ENCODE data around the gene ZSCAN30.

The ZSCAN30 gene

GRCh38 chr18:35278969-35279368 is 11.1 kb downstream of the ZSCAN30 start:
- no peak for FAIRE-seq
- TF ChIP-seq, protein P1, sequence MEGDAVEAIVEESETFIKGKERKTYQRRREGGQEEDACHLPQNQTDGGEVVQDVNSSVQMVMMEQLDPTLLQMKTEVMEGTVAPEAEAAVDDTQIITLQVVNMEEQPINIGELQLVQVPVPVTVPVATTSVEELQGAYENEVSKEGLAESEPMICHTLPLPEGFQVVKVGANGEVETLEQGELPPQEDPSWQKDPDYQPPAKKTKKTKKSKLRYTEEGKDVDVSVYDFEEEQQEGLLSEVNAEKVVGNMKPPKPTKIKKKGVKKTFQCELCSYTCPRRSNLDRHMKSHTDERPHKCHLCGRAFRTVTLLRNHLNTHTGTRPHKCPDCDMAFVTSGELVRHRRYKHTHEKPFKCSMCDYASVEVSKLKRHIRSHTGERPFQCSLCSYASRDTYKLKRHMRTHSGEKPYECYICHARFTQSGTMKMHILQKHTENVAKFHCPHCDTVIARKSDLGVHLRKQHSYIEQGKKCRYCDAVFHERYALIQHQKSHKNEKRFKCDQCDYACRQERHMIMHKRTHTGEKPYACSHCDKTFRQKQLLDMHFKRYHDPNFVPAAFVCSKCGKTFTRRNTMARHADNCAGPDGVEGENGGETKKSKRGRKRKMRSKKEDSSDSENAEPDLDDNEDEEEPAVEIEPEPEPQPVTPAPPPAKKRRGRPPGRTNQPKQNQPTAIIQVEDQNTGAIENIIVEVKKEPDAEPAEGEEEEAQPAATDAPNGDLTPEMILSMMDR (IDR thresholded peaks at IDR 0.05; ENCODE audit: insufficient read depth, missing control alignments): no peak

DNA sequence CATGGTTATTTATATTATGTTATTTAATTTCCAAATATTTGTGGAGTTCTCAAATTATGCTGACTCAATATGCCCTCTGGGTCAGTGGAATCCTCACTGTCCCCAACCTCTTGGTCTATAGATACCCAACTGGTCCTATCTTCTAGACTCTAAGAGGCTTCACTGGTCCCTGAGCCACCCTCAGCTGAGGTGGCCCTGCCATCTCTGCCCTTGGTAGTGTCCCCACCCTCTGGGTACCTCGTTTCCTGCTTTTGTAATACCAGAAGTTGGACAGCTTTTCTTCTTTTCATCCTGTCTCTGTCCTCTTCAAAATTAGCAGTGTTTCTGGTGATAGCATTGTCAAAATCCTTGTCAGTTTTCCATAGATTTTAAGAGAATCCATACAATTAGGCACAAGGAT is 11.9 kb downstream of the ZSCAN30 start:
- no peak for DNase-seq (ENCODE audit: insufficient read length, low spot score)
- TF ChIP-seq, protein P1 (IDR thresholded peaks at IDR 0.05; ENCODE audit: insufficient read depth, missing control alignments): no peak
- no peak for FAIRE-seq

More at GRCh38 chr18:35278969-35279368, 11.1 kb downstream of the ZSCAN30 start:
- DNase-seq (ENCODE audit: insufficient read length, low spot score): no peak

DNA sequence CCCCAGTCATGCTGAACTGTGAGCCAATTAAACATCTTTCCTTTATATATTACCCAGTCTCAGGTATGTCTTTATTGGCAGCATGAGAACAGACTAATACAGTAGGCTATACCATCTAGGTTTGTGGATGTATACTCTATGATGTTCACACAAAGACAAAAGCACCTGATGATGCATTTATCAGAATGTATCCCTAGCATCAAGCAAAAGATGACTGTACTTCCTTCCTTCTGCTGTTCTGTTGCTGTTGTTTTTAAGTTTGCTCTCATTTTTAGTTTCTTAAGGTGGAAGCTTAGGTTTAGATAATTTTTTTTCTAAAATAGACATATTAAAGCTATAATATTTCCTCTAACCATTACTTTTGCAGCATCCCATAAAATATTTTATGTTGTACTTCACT is 12.4 kb downstream of the ZSCAN30 start:
- FAIRE-seq: no peak
- TF ChIP-seq, protein P1 (IDR thresholded peaks at IDR 0.05; ENCODE audit: insufficient read depth, missing control alignments): no peak
- no peak for DNase-seq (ENCODE audit: insufficient read length, low spot score)

DNA sequence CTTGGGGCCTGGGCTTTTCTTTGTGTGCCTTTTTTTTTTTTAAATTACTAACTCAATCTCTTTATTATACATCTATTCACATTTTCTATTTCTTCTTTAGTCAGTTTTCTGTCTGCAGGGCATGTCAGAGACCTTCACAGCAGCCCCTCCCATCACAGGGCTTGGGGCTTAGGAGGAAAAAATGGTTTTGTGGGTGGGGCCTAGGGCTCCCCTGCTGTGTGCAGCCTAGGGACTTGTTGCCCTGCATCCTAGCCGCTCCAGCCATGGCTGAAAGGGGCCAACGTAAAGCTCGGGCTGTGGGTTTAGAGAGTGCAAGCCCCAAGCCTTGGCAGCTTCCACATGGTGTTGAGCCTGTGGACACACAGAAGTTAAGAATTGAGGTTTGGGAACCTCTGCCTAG is 13.8 kb downstream of the ZSCAN30 start:
- FAIRE-seq: no peak
- TF ChIP-seq, protein P1 (IDR thresholded peaks at IDR 0.05; ENCODE audit: insufficient read depth, missing control alignments): no peak
- DNase-seq (ENCODE audit: insufficient read length, low spot score): no peak

DNA sequence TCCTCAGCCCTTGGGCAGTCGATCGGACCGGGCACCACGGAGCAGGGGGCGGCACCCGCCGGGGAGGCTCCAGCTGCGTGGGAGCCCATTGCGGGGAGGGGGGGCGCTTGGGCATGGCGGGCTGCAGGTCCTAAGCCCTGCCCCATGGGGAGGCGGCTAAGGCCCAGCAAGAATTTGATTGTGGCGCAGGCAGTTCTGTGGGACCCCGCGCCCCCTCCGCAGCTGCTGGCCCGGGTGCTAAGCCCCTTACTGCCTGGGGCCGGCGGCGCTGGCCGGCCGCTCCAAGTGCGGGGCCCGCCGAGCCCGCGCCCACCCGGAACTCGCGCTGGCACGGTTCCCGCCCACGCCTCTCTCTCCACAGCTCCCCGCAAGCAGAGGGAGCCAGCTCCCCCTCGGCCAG is 18.4 kb downstream of the ZSCAN30 start:
- FAIRE-seq (no peak), DNase-seq (ENCODE audit: insufficient read length, low spot score) (no peak)
- TF ChIP-seq, protein P1 (IDR thresholded peaks at IDR 0.05; ENCODE audit: insufficient read depth, missing control alignments): no peak

- DNase-seq (ENCODE audit: insufficient read length, low spot score): no peak
Observed at GRCh38 chr18:35268821-35269220, 21.2 kb downstream of the ZSCAN30 start.

GRCh38 chr18:35267809-35268208 is 22.2 kb downstream of the ZSCAN30 start:
- FAIRE-seq: no peak
- DNase-seq (ENCODE audit: insufficient read length, low spot score): no peak
- TF ChIP-seq, protein P1 (IDR thresholded peaks at IDR 0.05; ENCODE audit: insufficient read depth, missing control alignments): no peak

More at GRCh38 chr18:35268821-35269220, 21.2 kb downstream of the ZSCAN30 start:
- no peak for FAIRE-seq
- TF ChIP-seq, protein P1 (IDR thresholded peaks at IDR 0.05; ENCODE audit: insufficient read depth, missing control alignments): no peak
